Colonic mucosa (tissue), 4 donors: ENCODE data around the gene PLD2. TPM values are rescaled to one million over a fixed set of nuclear protein-coding genes. Genes with fewer than 3 reads are reported as not detected.

Experiments used
- DNase-seq: peaks from one replicate; pipeline ENCODE4 v3.0.0-alpha.2; 2020
- H3K27ac ChIP-seq: fragments of 200-600 bp; one replicate; pipeline ENCODE4 v1.8.0; 2021
- H3K27me3 ChIP-seq: fragments of 200-600 bp; one replicate; pipeline ENCODE4 v1.8.0; 2021
- H3K36me3 ChIP-seq: fragments of 200-600 bp; one replicate; pipeline ENCODE4 v1.8.0; 2021
- H3K4me1 ChIP-seq: fragments of 200-600 bp; one replicate; pipeline ENCODE4 v1.8.0; 2021; ENCODE audit warnings: mild to moderate bottlenecking
- H3K4me3 ChIP-seq: fragments of 200-600 bp; one replicate; pipeline ENCODE4 v1.8.0; 2021
- H3K9ac ChIP-seq, 2 donors: one replicate each; pipeline ENCODE4 v1.7.0; 2013; ENCODE audit warnings: control low read depth in 2 of 2, low read depth in 2 of 2, low read length in 2 of 2
- H3K9me3 ChIP-seq: fragments of 200-600 bp; one replicate; pipeline ENCODE4 v1.8.0; 2021
- CTCF ChIP-seq: fragments of 200-600 bp; IDR thresholded peaks from one replicate; pipeline ENCODE4 v1.8.0; 2022; ENCODE audit warnings: antibody characterized with exemption, mild to moderate bottlenecking
- intact Hi-C: fragments of 100-400 bp; cut with DNase I; formaldehyde crosslinking; loops from one replicate; pipeline ENCODE4 v1.14.1; 2022
- total RNA-seq, 2 donors: library from RNA; stranded (reverse); fragmentation: NEBNext Ultra II Directional in 1 of 2; extraction: Animal tissue kit (Norgen Biotek cat#: 25700) in 1 of 2; gene quantifications; one replicate each; pipeline ENCODE4 v1.2.1, GENCODE V29; 2021
- donor health status: healthy.
- donor health status: DM: no; HTN: no; CAD: no.
- donor health status: DM: no; HTN: no; CAD: no.

The PLD2 gene
- total RNA-seq, 2 donors from 2014 or later, result 18.8 to 28.3 TPM

GRCh38 chr17:4807605-4808377 is 839 bp downstream of the PLD2 start:
- TF ChIP-seq CTCF, result no peak
- H3K4me3 ChIP-seq, result peak overlapping the region; percentile 86
- H3K27ac ChIP-seq, result no peak overlapping the region
- peaks cover 10% of the 10 kb centered on the region for H3K4me1 ChIP-seq
- DNase-seq, result no peak
- peak overlapping the region; percentile 63 to 69 for H3K9ac ChIP-seq
- H3K9me3 ChIP-seq, result no peaks in the 10 kb centered on the region
- no peaks in the 10 kb centered on the region for H3K27me3 ChIP-seq
- intact Hi-C loops, result no loop called here
- no peaks in the 10 kb centered on the region for H3K36me3 ChIP-seq

- H3K27me3 ChIP-seq, result no peaks in the 10 kb centered on the region
- intact Hi-C loops, result no loop called here
- H3K27ac ChIP-seq, result no peak overlapping the region
- no peak overlapping the region for H3K4me3 ChIP-seq
- H3K36me3 ChIP-seq, result no peaks in the 10 kb centered on the region
- H3K4me1 ChIP-seq, result peaks cover 10% of the 10 kb centered on the region
- no peak overlapping the region for H3K9ac ChIP-seq
- DNase-seq, result peak; percentile 29
- TF ChIP-seq CTCF, result no peak
- no peaks in the 10 kb centered on the region for H3K9me3 ChIP-seq
These were observed 1.4 kb downstream of the PLD2 start for GRCh38 chr17:4808378-4808767.

DNA sequence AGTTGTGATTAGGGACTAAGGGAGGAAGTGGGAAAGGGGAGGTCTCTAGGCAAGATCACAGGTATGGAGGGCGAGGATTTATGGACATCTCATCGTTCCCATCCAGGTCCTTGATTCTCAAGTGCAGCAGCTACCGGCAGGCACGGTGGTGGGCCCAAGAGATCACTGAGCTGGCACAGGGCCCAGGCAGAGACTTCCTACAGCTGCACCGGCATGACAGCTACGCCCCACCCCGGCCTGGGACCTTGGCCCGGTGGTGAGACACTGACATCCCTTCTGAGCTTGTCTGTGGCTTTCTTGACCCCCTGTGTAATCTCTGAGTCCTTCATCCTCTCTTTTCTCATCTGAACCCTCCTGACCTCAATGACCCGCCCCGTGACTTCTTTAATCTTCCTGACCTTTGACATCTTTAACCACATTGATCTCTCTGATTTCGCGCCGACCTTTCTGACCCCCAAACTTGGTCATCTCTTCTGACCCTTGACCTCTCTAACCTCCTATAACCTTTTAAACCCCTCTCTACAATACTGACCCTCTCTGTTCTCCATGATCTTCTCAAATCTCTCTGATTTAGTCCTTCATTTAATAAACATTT is 3.8 kb downstream of the PLD2 start:
- no peak for DNase-seq
- H3K9me3 ChIP-seq, result no peaks in the 10 kb centered on the region
- H3K27me3 ChIP-seq, result no peaks in the 10 kb centered on the region
- peaks cover 10% of the 10 kb centered on the region for H3K4me1 ChIP-seq
- H3K9ac ChIP-seq, result no peak overlapping the region
- H3K36me3 ChIP-seq, result no peaks in the 10 kb centered on the region
- intact Hi-C loops, result no loop called here
- no peak for TF ChIP-seq CTCF
- no peak overlapping the region for H3K27ac ChIP-seq
- no peak overlapping the region for H3K4me3 ChIP-seq

DNA sequence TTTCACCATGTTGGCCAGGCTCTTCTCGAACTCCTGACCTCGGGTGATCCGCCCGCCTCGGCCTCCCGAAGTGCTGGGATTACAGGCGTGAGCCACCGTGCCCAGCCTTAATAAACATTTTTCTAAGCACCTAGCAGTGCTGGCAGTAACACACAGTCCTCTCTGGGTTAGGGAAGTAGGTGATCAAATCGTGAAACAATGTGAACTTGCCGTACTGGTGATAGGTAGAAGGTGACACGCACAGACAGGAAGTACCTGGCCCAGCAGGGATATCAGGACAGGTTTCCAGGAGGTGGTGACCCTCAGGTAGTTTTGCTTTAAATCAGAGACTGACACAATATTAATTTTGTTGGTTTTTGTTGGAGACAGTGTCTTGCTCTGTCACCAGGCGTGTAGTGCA is 4.5 kb downstream of the PLD2 start:
- Histone ChIP-seq H3K27ac (no peak overlapping the region), H3K4me3 (no peak overlapping the region), H3K9me3 (no peaks in the 10 kb centered on the region), H3K9ac (no peak overlapping the region), H3K27me3 (no peaks in the 10 kb centered on the region), H3K4me1 (peaks cover 5% of the 10 kb centered on the region), H3K36me3 (no peaks in the 10 kb centered on the region)
- intact Hi-C loops, result no loop called here
- DNase-seq, result no peak
- TF ChIP-seq CTCF, result no peak

GRCh38 chr17:4812690-4813089 is 5.7 kb downstream of the PLD2 start:
- Histone ChIP-seq H3K9ac (no peak overlapping the region), H3K27me3 (no peaks in the 10 kb centered on the region), H3K36me3 (no peaks in the 10 kb centered on the region), H3K27ac (no peak overlapping the region), H3K9me3 (no peaks in the 10 kb centered on the region), H3K4me1 (peaks cover 4% of the 10 kb centered on the region), H3K4me3 (no peak overlapping the region)
- DNase-seq, result no peak
- no peak for TF ChIP-seq CTCF
- intact Hi-C loops, result no loop called here
